OCI-LY3 (cell line): ENCODE results near the gene SCUBE2.

Experiments
- H2AFZ ChIP-seq: fragments of 200-600, 300-600 bp; shearing (Covaris generic); 2 replicates; pipeline ENCODE4 v1.6.0; 2014; ENCODE audit warnings: antibody characterized with exemption, low read depth, low read length
- H3K27ac ChIP-seq: fragments of 200-600, 300-600 bp; sonication (generic); 2 replicates; pipeline ENCODE4 v1.5.1; 2014; ENCODE audit warnings: mild to moderate bottlenecking, low read length, moderate library complexity, mixed read lengths
- H3K27me3 ChIP-seq: fragments of 200-600, 300-600 bp; sonication (generic); 2 replicates; pipeline ENCODE4 v1.6.1; 2014; ENCODE audit warnings: low read depth, low read length, mixed read lengths
- H3K36me3 ChIP-seq: fragments of 200-600, 300-600 bp; sonication (generic); replicated peaks from 2 replicates; pipeline ENCODE3; 2014; ENCODE audit warnings: low read depth, low read length, mixed read lengths
- H3K4me1 ChIP-seq: fragments of 300-600, 200-600 bp; sonication (generic); 2 replicates; pipeline ENCODE4 v1.6.1; 2014; ENCODE audit warnings: low read length, mixed read lengths
- H3K4me2 ChIP-seq: fragments of 200-600, 300-600 bp; sonication (generic); 2 replicates; pipeline ENCODE4 v1.6.1; 2014; ENCODE audit warnings: low read length, mixed read lengths
- H3K4me3 ChIP-seq: fragments of 300-600, 200-600 bp; sonication (generic); 2 replicates; pipeline ENCODE4 v1.5.1; 2014; ENCODE audit warnings: antibody characterized with exemption, mild to moderate bottlenecking, low read length, moderate library complexity
- H3K79me2 ChIP-seq: fragments of 300-600, 200-600 bp; shearing (Covaris generic); 2 replicates; pipeline ENCODE4 v1.6.1; 2014; ENCODE audit warnings: mild to moderate bottlenecking, low read length, mixed read lengths
- H3K9ac ChIP-seq: fragments of 300-600, 200-600 bp; shearing (Covaris generic); 2 replicates; pipeline ENCODE4 v1.6.0; 2014; ENCODE audit warnings: mild to moderate bottlenecking, low read length, moderate library complexity
- H3K9me3 ChIP-seq: fragments of 200-600, 300-600 bp; shearing (Covaris generic); 2 replicates; pipeline ENCODE4 v1.6.1; 2014; ENCODE audit warnings: low read length, mixed read lengths; ENCODE audit not compliant: insufficient read depth
- H4K20me1 ChIP-seq: fragments of 200-600, 300-600 bp; sonication (generic); 2 replicates; pipeline ENCODE4 v1.6.1; 2016; ENCODE audit warnings: low read length, mixed read lengths; ENCODE audit not compliant: insufficient read depth
- CTCF ChIP-seq: fragments of 200-600, 300-600 bp; sonication (generic); IDR thresholded peaks from 2 replicates; pipeline ENCODE4 v1.5.1; 2014; ENCODE audit warnings: antibody characterized with exemption, low read length, low read depth
- EZH2phosphoT487 ChIP-seq: fragments of 200-600 bp; shearing (Covaris generic); IDR thresholded peaks from 2 replicates; pipeline ENCODE4 v1.6.1; 2018; ENCODE audit warnings: antibody characterized with exemption, mixed run types, low read depth

Gene SCUBE2

GRCh38 chr11:9037963-9038362, 53.4 kb downstream of the SCUBE2 start:
- Histone ChIP-seq H3K4me2 (no peak overlapping the region), H2AFZ (no peak overlapping the region), H4K20me1 (no peaks in the 10 kb centered on the region), H3K27ac (no peak overlapping the region), H3K79me2 (no peaks in the 10 kb centered on the region), H3K4me1 (peaks cover 5% of the 10 kb centered on the region; the same call in 1 of the 2 replicates), H3K9ac (no peak overlapping the region), H3K27me3 (peaks cover 19% of the 10 kb centered on the region; the same call in 1 of the 2 replicates), H3K9me3 (no peaks in the 10 kb centered on the region), H3K4me3 (no peak overlapping the region), H3K36me3 (no peaks in the 10 kb centered on the region)
- TF ChIP-seq CTCF (no peak), EZH2phosphoT487 (no peak)

GRCh38 chr11:9037046-9037780, 54.2 kb downstream of the SCUBE2 start:
- Histone ChIP-seq H3K9me3 (no peaks in the 10 kb centered on the region), H3K36me3 (no peaks in the 10 kb centered on the region), H3K27ac (no peak overlapping the region), H3K4me2 (no peak overlapping the region), H3K9ac (no peak overlapping the region), H3K27me3 (peaks cover 13% of the 10 kb centered on the region; the same call in 1 of the 2 replicates), H4K20me1 (no peaks in the 10 kb centered on the region), H3K79me2 (no peaks in the 10 kb centered on the region), H3K4me3 (no peak overlapping the region), H3K4me1 (peaks cover 5% of the 10 kb centered on the region; the same call in 1 of the 2 replicates), H2AFZ (no peak overlapping the region)
- TF ChIP-seq CTCF (no peak), EZH2phosphoT487 (no peak)

GRCh38 chr11:9030601-9031000, 60.8 kb downstream of the SCUBE2 start:
- no peaks in the 10 kb centered on the region for H3K9me3 ChIP-seq
- no peak overlapping the region for H3K4me3 ChIP-seq
- no peak for TF ChIP-seq CTCF
- TF ChIP-seq EZH2phosphoT487: no peak
- no peaks in the 10 kb centered on the region for H3K36me3 ChIP-seq
- H3K27me3 ChIP-seq: 0 out of 2 replicates have a peak, but pooled peaks cover 5% of the 10 kb centered on the region
- no peaks in the 10 kb centered on the region for H4K20me1 ChIP-seq
- H3K9ac ChIP-seq: no peak overlapping the region
- no peaks in the 10 kb centered on the region for H3K4me1 ChIP-seq
- no peak overlapping the region for H2AFZ ChIP-seq
- no peak overlapping the region for H3K27ac ChIP-seq
- H3K79me2 ChIP-seq: no peaks in the 10 kb centered on the region
- H3K4me2 ChIP-seq: no peak overlapping the region

GRCh38 chr11:9029422-9029821, 62.0 kb downstream of the SCUBE2 start:
- no peaks in the 10 kb centered on the region for H4K20me1 ChIP-seq
- H3K36me3 ChIP-seq: no peaks in the 10 kb centered on the region
- no peaks in the 10 kb centered on the region for H3K4me1 ChIP-seq
- H3K79me2 ChIP-seq: no peaks in the 10 kb centered on the region
- no peak overlapping the region for H2AFZ ChIP-seq
- no peaks in the 10 kb centered on the region for H3K9me3 ChIP-seq
- 0 out of 2 replicates have a peak, but pooled peaks cover 5% of the 10 kb centered on the region for H3K27me3 ChIP-seq
- H3K27ac ChIP-seq: no peak overlapping the region
- no peak overlapping the region for H3K4me3 ChIP-seq
- TF ChIP-seq CTCF (no peak), EZH2phosphoT487 (no peak)
- H3K9ac ChIP-seq: no peak overlapping the region
- no peak overlapping the region for H3K4me2 ChIP-seq
